PC-3 (cell line): ENCODE data around the gene SBNO2. TPM values are rescaled to one million over a fixed set of nuclear protein-coding genes. Genes with fewer than 3 reads are reported as not detected.
"Not testable (repeated sequence)": the region's sequence is repeated elsewhere in the genome, so short reads cannot be mapped to it uniquely, and the experiment has no call there.

Experiments
- ATAC-seq: fragments of 200-7000 bp; cut with Tn5 transposase; 2 replicates; pipeline ENCODE4 v1.9.1; 2020; ENCODE audit warnings: mild to moderate bottlenecking, moderate library complexity
- BruUV-seq: library from RNA; stranded (reverse); fragments of 400-500 nt; replicated peaks from 2 replicates; lab custom pipeline; 2021; lab: Mats Ljungman, UMichigan
- CTCF ChIA-PET: fragments of 300-600 bp; sonication (Branson Sonifier 250); formaldehyde crosslinking; loops from one replicate; lab custom pipeline; 2022; ENCODE audit warnings: antibody characterized with exemption; lab: Charles Lee
- POLR2A ChIA-PET: fragments of 300-600 bp; sonication (Branson Sonifier 250); formaldehyde crosslinking; loops from one replicate; lab custom pipeline; 2022; ENCODE audit warnings: antibody characterized with exemption; ENCODE audit not compliant: unreplicated experiment; lab: Charles Lee
- DNase-seq: peaks from one replicate; pipeline ENCODE4 v3.0.0-alpha.2; 2015
- H2AFZ ChIP-seq: fragments of 300-600 bp; sonication (generic); 2 replicates; pipeline ENCODE4 v1.6.0; 2016; ENCODE audit warnings: antibody characterized with exemption, low read length
- H3F3A ChIP-seq: fragments of 300-600 bp; sonication (generic); one replicate; pipeline ENCODE4 v1.6.0; 2017; ENCODE audit warnings: antibody characterized with exemption, low read length, control low read depth, mild to moderate bottlenecking; ENCODE audit not compliant: unreplicated experiment
- H3K27ac ChIP-seq: fragments of 300-600 bp; sonication (generic); 2 replicates; pipeline ENCODE4 v1.5.1; 2016; ENCODE audit warnings: mild to moderate bottlenecking, low read length
- H3K27me3 ChIP-seq: fragments of 300-600 bp; sonication (generic); 2 replicates; pipeline ENCODE4 v1.6.1; 2016; ENCODE audit warnings: low read length, mixed read lengths
- H3K36me3 ChIP-seq: fragments of 300-600 bp; sonication (generic); 2 replicates; pipeline ENCODE4 v1.6.1; 2016; ENCODE audit warnings: low read depth, mixed run types, low read length, mixed read lengths
- H3K4me1 ChIP-seq: fragments of 300-600 bp; sonication (generic); 2 replicates; pipeline ENCODE4 v1.5.1; 2016; ENCODE audit warnings: low read length; ENCODE audit not compliant: insufficient read depth
- H3K4me2 ChIP-seq: fragments of 300-600 bp; sonication (generic); 2 replicates; pipeline ENCODE4 v1.6.0; 2016; ENCODE audit warnings: low read length
- H3K4me3 ChIP-seq: fragments of 300-600 bp; sonication (generic); 2 replicates; pipeline ENCODE4 v1.5.1; 2016; ENCODE audit warnings: mild to moderate bottlenecking, low read length, mixed read lengths
- H3K79me2 ChIP-seq: fragments of 300-600 bp; sonication (generic); 2 replicates; pipeline ENCODE4 v1.6.1; 2017; ENCODE audit warnings: low read length, mixed read lengths
- H3K9ac ChIP-seq: fragments of 300-600 bp; sonication (generic); 2 replicates; pipeline ENCODE4 v1.6.0; 2016; ENCODE audit warnings: mild to moderate bottlenecking, low read length
- H3K9me2 ChIP-seq: fragments of 300-600 bp; sonication (generic); replicated peaks from 2 replicates; pipeline ENCODE4 v1.6.1; 2016; ENCODE audit warnings: mixed run types, low read length, mixed read lengths
- H3K9me3 ChIP-seq: fragments of 300-600 bp; sonication (generic); 2 replicates; pipeline ENCODE4 v1.6.1; 2016; ENCODE audit warnings: low read length, mixed read lengths
- H4K20me1 ChIP-seq: fragments of 300-600 bp; sonication (generic); 2 replicates; pipeline ENCODE4 v1.6.1; 2016; ENCODE audit warnings: low read length, mixed read lengths
- CTCF ChIP-seq: fragments of 300-600 bp; sonication (generic); conservative IDR thresholded peaks from 2 replicates; pipeline ENCODE4 v1.5.1; 2017; ENCODE audit warnings: antibody characterized with exemption, low read depth, mild to moderate bottlenecking, low read length
- EZH2 ChIP-seq: fragments of 300-600 bp; sonication (generic); IDR thresholded peaks from one replicate; pipeline ENCODE4 v1.6.1; 2017; ENCODE audit warnings: antibody characterized with exemption, mild to moderate bottlenecking, low read length; ENCODE audit not compliant: unreplicated experiment
- EZH2phosphoT487 ChIP-seq: fragments of 300-600 bp; sonication (generic); IDR thresholded peaks from 2 replicates; pipeline ENCODE4 v1.6.1; 2018; ENCODE audit warnings: mild to moderate bottlenecking, antibody characterized with exemption, low read length, borderline replicate concordance
- intact Hi-C: fragments of 100-400 bp; cut with micrococcal nuclease; formaldehyde crosslinking; loops from 2 replicates; pipeline ENCODE4 v1.9.0; 2023
- total RNA-seq: library from RNA; depleted of rRNA; stranded (reverse); fragments of >200 nt; gene quantifications from 2 replicates; pipeline ENCODE4 v1.2.3, GENCODE V29; 2014

The SBNO2 gene
- total RNA-seq, 1 experiment from 2014 or later, result 62.4 TPM

- no peak overlapping the region for H3K27ac ChIP-seq
- H3K9me2 ChIP-seq, result no peaks in the 10 kb centered on the region
- no peak overlapping the region for H2AFZ ChIP-seq
- no peaks in the 10 kb centered on the region for H3K9me3 ChIP-seq
- intact Hi-C loops, result no loop called here
- H3K36me3 ChIP-seq, result no peaks in the 10 kb centered on the region
- H3K4me2 ChIP-seq, result no peak overlapping the region
- CTCF ChIA-PET, result no interaction called here
- peaks cover 8% of the 10 kb centered on the region for H3K4me1 ChIP-seq
- peaks cover 89% of the 10 kb centered on the region for H3K79me2 ChIP-seq
- no TSS peak for BruUV-seq
- H3K9ac ChIP-seq, result no peak overlapping the region
- no peak for TF ChIP-seq EZH2phosphoT487
- TF ChIP-seq EZH2, result no peak
- TF ChIP-seq CTCF, result no peak
- no peaks in the 10 kb centered on the region for H3K27me3 ChIP-seq
- no peak overlapping the region for H3K4me3 ChIP-seq
- ATAC-seq (no peak), DNase-seq (no peak)
- H4K20me1 ChIP-seq, result peaks cover 12% of the 10 kb centered on the region; the same call in 1 of the 2 replicates
- no peaks in the 10 kb centered on the region for H3F3A ChIP-seq
- POLR2A ChIA-PET, result no interaction called here
Observed at GRCh38 chr19:1210227-1210538, 36.1 kb upstream of the SBNO2 start.

- ATAC-seq, result peak; percentile 42
- H3K4me2 ChIP-seq, result peak overlapping the region; percentile 81
- peak overlapping the region; percentile 33; the same call in 1 of the 2 replicates for H3K4me3 ChIP-seq
- DNase-seq, result peak; percentile 56
- H3K79me2 ChIP-seq, result peaks cover 76% of the 10 kb centered on the region
- H3F3A ChIP-seq, H2AFZ ChIP-seq, H3K27me3 ChIP-seq, CTCF ChIA-PET, H3K4me1 ChIP-seq, BruUV-seq, POLR2A ChIA-PET, intact Hi-C loops, H3K27ac ChIP-seq, H3K9ac ChIP-seq, H3K36me3 ChIP-seq, H3K9me2 ChIP-seq, H3K9me3 ChIP-seq: not testable (repeated sequence)
- H4K20me1 ChIP-seq, result peaks cover 12% of the 10 kb centered on the region; the same call in 1 of the 2 replicates
Observed at GRCh38 chr19:1208830-1209229, 34.8 kb upstream of the SBNO2 start.

GRCh38 chr19:1206864-1207450 is 32.9 kb upstream of the SBNO2 start:
- H3K9me3 ChIP-seq, result no peaks in the 10 kb centered on the region
- peak overlapping the region; percentile 84 for H3K4me3 ChIP-seq
- ATAC-seq, result peak; percentile 2
- TF ChIP-seq CTCF, result no peak
- TF ChIP-seq EZH2phosphoT487, result no peak
- no peak for TF ChIP-seq EZH2
- ChIA-PET POLR2A (no interaction called here), CTCF (no interaction called here)
- H2AFZ ChIP-seq, result no peak overlapping the region
- peak overlapping the region; percentile 28 for H3K27ac ChIP-seq
- no peaks in the 10 kb centered on the region for H3K36me3 ChIP-seq
- peak overlapping the region; percentile 66 for H3K9ac ChIP-seq
- H3K4me1 ChIP-seq, result peaks cover 9% of the 10 kb centered on the region; the same call in 1 of the 2 replicates
- peak overlapping the region; percentile 81 for H3K4me2 ChIP-seq
- peaks cover 12% of the 10 kb centered on the region; the same call in 1 of the 2 replicates for H4K20me1 ChIP-seq
- DNase-seq, result peak; percentile 5
- intact Hi-C loops, result no loop called here
- no peaks in the 10 kb centered on the region for H3K27me3 ChIP-seq
- peaks cover 58% of the 10 kb centered on the region for H3K79me2 ChIP-seq
- BruUV-seq, result TSS peak; percentile 76
- no peaks in the 10 kb centered on the region for H3K9me2 ChIP-seq
- H3F3A ChIP-seq, result no peaks in the 10 kb centered on the region
